ENCODE data around the gene WHAMM. TPM values are rescaled to one million over a fixed set of nuclear protein-coding genes. Genes with fewer than 3 reads are reported as not detected.

Gene WHAMM
- polyA plus RNA-seq, 1 experiment: 3.6 TPM

GRCh38 chr15:82767163-82767829 is 42.1 kb upstream of the WHAMM start:
- H3K27me3 ChIP-seq (ENCODE audit: control insufficient read depth, insufficient read depth, low read length): no peaks in the 10 kb centered on the region
- CTCF ChIA-PET: no interaction called here
- no peak for DNase-seq (ENCODE audit: low read depth, low spot score)
- no peak overlapping the region for H3K4me3 ChIP-seq (ENCODE audit: low read depth, low read length)
- POLR2A ChIA-PET: interaction anchor here (0.9 kb wide), 1 partner anchor 17 kb away, joined by 3 read pairs; no protein-coding TSS in a partner anchor
- no peak for TF ChIP-seq CTCF (IDR thresholded peaks at IDR 0.05; ENCODE audit: low read depth, low read length)
- H3K9me3 ChIP-seq (ENCODE audit: control insufficient read depth, insufficient read depth, low read length): no peaks in the 10 kb centered on the region
- no peak overlapping the region for H3K27ac ChIP-seq (ENCODE audit: low read depth, low read length)

- H3K27me3 ChIP-seq (ENCODE audit: control insufficient read depth, insufficient read depth, low read length): no peaks in the 10 kb centered on the region
- ChIA-PET POLR2A (no interaction called here), CTCF (no interaction called here)
- no peak for DNase-seq (ENCODE audit: low read depth, low spot score)
- no peak for TF ChIP-seq CTCF (IDR thresholded peaks at IDR 0.05; ENCODE audit: low read depth, low read length)
- H3K4me3 ChIP-seq (ENCODE audit: low read depth, low read length): no peak overlapping the region
- no peaks in the 10 kb centered on the region for H3K9me3 ChIP-seq (ENCODE audit: control insufficient read depth, insufficient read depth, low read length)
- no peak overlapping the region for H3K27ac ChIP-seq (ENCODE audit: low read depth, low read length)
Measured at GRCh38 chr15:82768414-82769054, 40.9 kb upstream of the WHAMM start.

DNA sequence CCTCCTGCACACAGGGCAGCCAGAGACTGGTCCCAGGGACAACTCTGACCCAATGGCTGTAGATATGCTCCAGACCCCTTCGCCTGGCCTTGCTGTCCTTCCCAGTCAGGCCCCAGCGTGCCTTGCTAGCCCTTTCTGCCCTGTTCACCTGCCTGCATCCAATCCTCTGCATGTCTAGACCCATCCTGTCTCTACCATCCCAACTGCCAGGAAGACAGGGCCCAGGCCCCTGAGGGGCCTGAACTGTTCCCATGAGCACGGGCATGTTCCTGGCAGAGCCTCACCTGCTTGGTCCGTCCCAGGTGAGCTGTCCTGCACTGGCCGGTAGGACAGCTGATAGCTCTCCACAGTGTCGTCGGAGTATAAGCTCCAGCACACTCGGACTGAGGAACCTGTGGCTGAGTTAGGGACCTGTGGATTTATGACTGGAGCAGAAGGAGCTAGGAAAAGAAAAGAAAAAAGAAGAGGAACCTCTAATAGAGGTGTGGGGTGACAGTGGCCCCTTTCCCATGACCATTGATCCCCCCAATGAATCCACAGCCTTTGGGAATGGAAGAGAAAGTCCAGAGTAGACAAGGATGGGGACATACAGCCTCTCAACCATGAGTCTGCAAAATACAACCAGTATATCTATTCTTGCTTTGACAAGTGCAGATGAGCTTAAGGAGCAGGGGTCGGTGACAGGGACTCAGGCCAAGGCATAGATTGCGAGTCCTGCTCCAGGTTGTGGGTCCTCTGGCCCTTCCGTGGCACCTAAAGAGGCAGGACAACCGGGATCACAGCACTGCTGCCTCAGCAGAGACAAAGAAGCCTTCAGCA is 37.4 kb upstream of the WHAMM start:
- Histone ChIP-seq H3K27ac (ENCODE audit: low read depth, low read length) (no peak overlapping the region), H3K27me3 (ENCODE audit: control insufficient read depth, insufficient read depth, low read length) (no peaks in the 10 kb centered on the region), H3K4me3 (ENCODE audit: low read depth, low read length) (no peak overlapping the region), H3K9me3 (ENCODE audit: control insufficient read depth, insufficient read depth, low read length) (no peaks in the 10 kb centered on the region)
- no peak for DNase-seq (ENCODE audit: low read depth, low spot score)
- no peak for TF ChIP-seq CTCF (IDR thresholded peaks at IDR 0.05; ENCODE audit: low read depth, low read length)
- CTCF ChIA-PET: interaction anchor here (0.8 kb wide), 1 partner anchor 22 kb away, joined by 4 read pairs; no protein-coding TSS in a partner anchor
- POLR2A ChIA-PET: no interaction called here

GRCh38 chr15:82774496-82774895 is 34.9 kb upstream of the WHAMM start:
- H3K27ac ChIP-seq (ENCODE audit: low read depth, low read length): no peak overlapping the region
- H3K9me3 ChIP-seq (ENCODE audit: control insufficient read depth, insufficient read depth, low read length): no peaks in the 10 kb centered on the region
- no peaks in the 10 kb centered on the region for H3K27me3 ChIP-seq (ENCODE audit: control insufficient read depth, insufficient read depth, low read length)
- ChIA-PET CTCF (interaction anchor here (0.6 to 0.7 kb wide), 2 partner anchors 22 to 188 kb away, joined by 4 to 7 read pairs; no protein-coding TSS in a partner anchor), POLR2A (no interaction called here)
- no peak overlapping the region for H3K4me3 ChIP-seq (ENCODE audit: low read depth, low read length)
- no peak for TF ChIP-seq CTCF (IDR thresholded peaks at IDR 0.05; ENCODE audit: low read depth, low read length)
- DNase-seq (ENCODE audit: low read depth, low spot score): no peak
